SK-N-SH treated with all-trans-retinoic acid at 6 μM for 48 hours (cell line): ENCODE results near the gene SLC6A19.

ENCODE experiments used
- ATAC-seq: fragments of 200-7000 bp; cut with Tn5 transposase; 3 replicates; pipeline ENCODE4 v1.9.1; 2020; ENCODE audit warnings: mild to moderate bottlenecking, moderate library complexity
- ARNTL ChIP-seq: fragments of 450-650 bp; formaldehyde crosslinking; IDR thresholded peaks from 2 replicates; pipeline ENCODE4 v1.5.0; 2020; ENCODE audit warnings: low read depth, mild to moderate bottlenecking, moderate library complexity, borderline replicate concordance
- BACH2 ChIP-seq: fragments of 250-450 bp; sonication (Bioruptor Pico); IDR thresholded peaks from 2 replicates; pipeline ENCODE4 v1.9.0; 2021; ENCODE audit warnings: mild to moderate bottlenecking, borderline replicate concordance
- CSDC2 ChIP-seq: fragments of 250-450 bp; sonication (Bioruptor Pico); IDR thresholded peaks from 2 replicates; pipeline ENCODE4 v1.5.0; 2020; ENCODE audit warnings: mild to moderate bottlenecking, moderate library complexity
- CSRNP3 ChIP-seq: fragments of 250-450 bp; sonication (Bioruptor Pico); IDR thresholded peaks from 2 replicates; pipeline ENCODE4 v1.5.1; 2021; ENCODE audit warnings: mild to moderate bottlenecking, moderate library complexity
- ESRRG ChIP-seq: fragments of 250-450 bp; sonication (Bioruptor Pico); IDR thresholded peaks from 2 replicates; pipeline ENCODE4 v1.6.1; 2021; ENCODE audit warnings: mild to moderate bottlenecking
- GLIS3 ChIP-seq: fragments of 250-450 bp; sonication (Bioruptor Pico); IDR thresholded peaks from 2 replicates; pipeline ENCODE4 v1.5.0; 2020; ENCODE audit warnings: mild to moderate bottlenecking, moderate library complexity
- ISL1 ChIP-seq: fragments of 250-450 bp; sonication (Bioruptor Pico); IDR thresholded peaks from 2 replicates; pipeline ENCODE4 v2.1.2; 2022; ENCODE audit warnings: mild to moderate bottlenecking, moderate library complexity
- PPARA ChIP-seq: fragments of 250-450 bp; sonication (Bioruptor Pico); IDR thresholded peaks from 2 replicates; pipeline ENCODE4 v1.5.0; 2020; ENCODE audit warnings: mild to moderate bottlenecking, borderline replicate concordance
- RARB ChIP-seq: fragments of 250-450 bp; sonication (Bioruptor Pico); IDR thresholded peaks from 2 replicates; pipeline ENCODE4 v1.8.0; 2021; ENCODE audit warnings: mild to moderate bottlenecking, moderate library complexity
- SNAI2 ChIP-seq: fragments of 250-450 bp; sonication (Bioruptor Pico); IDR thresholded peaks from 2 replicates; pipeline ENCODE4 v1.5.0; 2020; ENCODE audit warnings: mild to moderate bottlenecking, moderate library complexity
- TCF4 ChIP-seq: fragments of 250-450 bp; sonication (Bioruptor Pico); IDR thresholded peaks from 2 replicates; pipeline ENCODE4 v1.8.0; 2021; ENCODE audit warnings: mild to moderate bottlenecking, moderate library complexity, borderline replicate concordance
- TOX ChIP-seq: fragments of 250-450 bp; sonication (Bioruptor Pico); IDR thresholded peaks from 2 replicates; pipeline ENCODE4 v1.8.0; 2021; ENCODE audit warnings: mild to moderate bottlenecking, moderate library complexity, borderline replicate concordance
- TSHZ2 ChIP-seq: fragments of 250-450 bp; sonication (Bioruptor Pico); IDR thresholded peaks from 2 replicates; pipeline ENCODE4 v1.5.0; 2020; ENCODE audit warnings: mild to moderate bottlenecking, moderate library complexity
- ZC3H10 ChIP-seq: fragments of 250-450 bp; sonication (Bioruptor Pico); IDR thresholded peaks from 2 replicates; pipeline ENCODE4 v1.5.1; 2021; ENCODE audit warnings: mild to moderate bottlenecking, moderate library complexity
- ZFP3 ChIP-seq: fragments of 250-450 bp; sonication (Bioruptor Pico); IDR thresholded peaks from 2 replicates; pipeline ENCODE4 v1.5.0; 2020; ENCODE audit warnings: mild to moderate bottlenecking, moderate library complexity
- ZFP30 ChIP-seq: fragments of 450-650 bp; formaldehyde crosslinking; IDR thresholded peaks from 2 replicates; pipeline ENCODE4 v1.5.0; 2022; ENCODE audit warnings: mild to moderate bottlenecking, moderate library complexity
- ZNF565 ChIP-seq: fragments of 450-650 bp; formaldehyde crosslinking; conservative IDR thresholded peaks from 2 replicates; pipeline ENCODE4 v1.5.0; 2020; ENCODE audit warnings: low read depth, mild to moderate bottlenecking, moderate library complexity
- ZNF70 ChIP-seq: fragments of 450-650 bp; formaldehyde crosslinking; IDR thresholded peaks from 2 replicates; pipeline ENCODE4 v1.5.0; 2020; ENCODE audit warnings: mild to moderate bottlenecking, moderate library complexity
- ZNF8 ChIP-seq: fragments of 450-650 bp; formaldehyde crosslinking; IDR thresholded peaks from 2 replicates; pipeline ENCODE4 v1.5.0; 2020; ENCODE audit warnings: mild to moderate bottlenecking, moderate library complexity
- TF ChIP-seq, protein P1 (sequence below): fragments of 250-450 bp; sonication (Bioruptor Pico); IDR thresholded peaks from 2 replicates; pipeline ENCODE4 v1.8.0; 2020; ENCODE audit warnings: mild to moderate bottlenecking, moderate library complexity, borderline replicate concordance
- TF ChIP-seq, protein P2 (sequence below): fragments of 250-450 bp; sonication (Bioruptor Pico); IDR thresholded peaks from 2 replicates; pipeline ENCODE4 v1.5.1; 2020; ENCODE audit warnings: low read depth, mild to moderate bottlenecking, moderate library complexity
- TF ChIP-seq, protein P3 (sequence below): fragments of 250-450 bp; sonication (Bioruptor Pico); IDR thresholded peaks from 2 replicates; pipeline ENCODE4 v1.8.0; 2021; ENCODE audit warnings: low read depth, mild to moderate bottlenecking, moderate library complexity, borderline replicate concordance

Gene SLC6A19

GRCh38 chr5:1239505-1240251 is 38.3 kb downstream of the SLC6A19 start:
- TF ChIP-seq TCF4 (CRISPR knock-in tag) (no peak), CSRNP3 (no peak), ARNTL (CRISPR knock-in tag) (no peak), ZNF70 (CRISPR knock-in tag) (no peak), GLIS3 (no peak), ZNF565 (CRISPR knock-in tag) (no peak), ISL1 (CRISPR knock-in tag) (no peak), PPARA (CRISPR knock-in tag) (no peak), ZFP30 (no peak), TOX (CRISPR knock-in tag) (no peak), CSDC2 (CRISPR knock-in tag) (no peak), SNAI2 (CRISPR knock-in tag) (no peak), ZNF8 (CRISPR knock-in tag) (no peak), RARB (CRISPR knock-in tag) (no peak), ZFP3 (CRISPR knock-in tag) (no peak), ESRRG (CRISPR knock-in tag) (no peak)
- TF ChIP-seq, protein P1, sequence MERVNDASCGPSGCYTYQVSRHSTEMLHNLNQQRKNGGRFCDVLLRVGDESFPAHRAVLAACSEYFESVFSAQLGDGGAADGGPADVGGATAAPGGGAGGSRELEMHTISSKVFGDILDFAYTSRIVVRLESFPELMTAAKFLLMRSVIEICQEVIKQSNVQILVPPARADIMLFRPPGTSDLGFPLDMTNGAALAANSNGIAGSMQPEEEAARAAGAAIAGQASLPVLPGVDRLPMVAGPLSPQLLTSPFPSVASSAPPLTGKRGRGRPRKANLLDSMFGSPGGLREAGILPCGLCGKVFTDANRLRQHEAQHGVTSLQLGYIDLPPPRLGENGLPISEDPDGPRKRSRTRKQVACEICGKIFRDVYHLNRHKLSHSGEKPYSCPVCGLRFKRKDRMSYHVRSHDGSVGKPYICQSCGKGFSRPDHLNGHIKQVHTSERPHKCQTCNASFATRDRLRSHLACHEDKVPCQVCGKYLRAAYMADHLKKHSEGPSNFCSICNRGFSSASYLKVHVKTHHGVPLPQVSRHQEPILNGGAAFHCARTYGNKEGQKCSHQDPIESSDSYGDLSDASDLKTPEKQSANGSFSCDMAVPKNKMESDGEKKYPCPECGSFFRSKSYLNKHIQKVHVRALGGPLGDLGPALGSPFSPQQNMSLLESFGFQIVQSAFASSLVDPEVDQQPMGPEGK (CRISPR knock-in tag): no peak
- TF ChIP-seq, protein P2, sequence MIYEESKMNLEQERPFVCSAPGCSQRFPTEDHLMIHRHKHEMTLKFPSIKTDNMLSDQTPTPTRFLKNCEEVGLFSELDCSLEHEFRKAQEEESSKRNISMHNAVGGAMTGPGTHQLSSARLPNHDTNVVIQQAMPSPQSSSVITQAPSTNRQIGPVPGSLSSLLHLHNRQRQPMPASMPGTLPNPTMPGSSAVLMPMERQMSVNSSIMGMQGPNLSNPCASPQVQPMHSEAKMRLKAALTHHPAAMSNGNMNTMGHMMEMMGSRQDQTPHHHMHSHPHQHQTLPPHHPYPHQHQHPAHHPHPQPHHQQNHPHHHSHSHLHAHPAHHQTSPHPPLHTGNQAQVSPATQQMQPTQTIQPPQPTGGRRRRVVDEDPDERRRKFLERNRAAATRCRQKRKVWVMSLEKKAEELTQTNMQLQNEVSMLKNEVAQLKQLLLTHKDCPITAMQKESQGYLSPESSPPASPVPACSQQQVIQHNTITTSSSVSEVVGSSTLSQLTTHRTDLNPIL (CRISPR knock-in tag): no peak
- TF ChIP-seq, protein P3, sequence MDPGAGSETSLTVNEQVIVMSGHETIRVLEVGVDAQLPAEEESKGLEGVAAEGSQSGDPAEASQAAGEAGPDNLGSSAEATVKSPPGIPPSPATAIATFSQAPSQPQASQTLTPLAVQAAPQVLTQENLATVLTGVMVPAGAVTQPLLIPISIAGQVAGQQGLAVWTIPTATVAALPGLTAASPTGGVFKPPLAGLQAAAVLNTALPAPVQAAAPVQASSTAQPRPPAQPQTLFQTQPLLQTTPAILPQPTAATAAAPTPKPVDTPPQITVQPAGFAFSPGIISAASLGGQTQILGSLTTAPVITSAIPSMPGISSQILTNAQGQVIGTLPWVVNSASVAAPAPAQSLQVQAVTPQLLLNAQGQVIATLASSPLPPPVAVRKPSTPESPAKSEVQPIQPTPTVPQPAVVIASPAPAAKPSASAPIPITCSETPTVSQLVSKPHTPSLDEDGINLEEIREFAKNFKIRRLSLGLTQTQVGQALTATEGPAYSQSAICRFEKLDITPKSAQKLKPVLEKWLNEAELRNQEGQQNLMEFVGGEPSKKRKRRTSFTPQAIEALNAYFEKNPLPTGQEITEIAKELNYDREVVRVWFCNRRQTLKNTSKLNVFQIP: no peak
- ATAC-seq: no peak

DNA sequence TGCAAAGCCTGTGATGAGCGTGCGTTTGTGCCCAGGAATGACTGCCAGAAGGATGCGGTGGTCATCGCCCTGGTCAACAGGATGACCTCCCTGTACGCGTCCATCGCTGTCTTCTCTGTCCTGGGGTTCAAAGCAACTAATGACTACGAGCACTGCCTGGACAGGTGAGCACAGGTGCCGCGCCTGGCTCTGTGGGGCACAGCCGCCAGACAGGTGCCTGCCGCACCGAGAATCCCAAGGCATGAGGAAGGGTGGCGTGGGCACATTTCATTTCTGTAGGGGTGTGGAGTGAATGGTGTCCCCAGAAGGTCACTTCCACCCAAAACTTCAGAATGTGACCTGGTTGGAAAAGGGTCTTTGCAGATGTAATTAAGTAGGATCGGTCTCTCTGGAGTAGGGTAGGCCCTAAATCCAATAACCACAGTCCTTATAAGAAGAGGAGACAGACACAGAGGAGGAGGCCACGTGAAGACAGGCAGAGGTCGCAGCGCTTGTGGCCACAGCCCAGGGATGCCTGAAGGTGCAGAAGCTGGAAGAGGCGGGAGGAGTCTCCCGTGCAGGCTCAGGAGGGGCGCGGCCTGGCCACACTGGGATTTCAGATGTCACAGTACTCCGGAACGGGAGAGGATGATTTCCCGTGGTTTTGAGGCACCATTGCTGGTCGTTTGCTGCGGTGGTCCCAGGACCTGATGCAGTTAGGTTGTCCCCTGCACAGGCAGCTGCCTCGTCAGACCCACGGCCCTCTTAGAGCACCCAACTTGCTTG is 39.3 kb downstream of the SLC6A19 start:
- ATAC-seq: no peak
- TF ChIP-seq TOX (CRISPR knock-in tag) (no peak), TSHZ2 (CRISPR knock-in tag) (no peak), ZFP30 (no peak), BACH2 (CRISPR knock-in tag) (no peak), ISL1 (CRISPR knock-in tag) (no peak), ZNF565 (CRISPR knock-in tag) (no peak), CSDC2 (CRISPR knock-in tag) (no peak), SNAI2 (CRISPR knock-in tag) (no peak), ZNF8 (CRISPR knock-in tag) (no peak), ARNTL (CRISPR knock-in tag) (no peak), ZC3H10 (CRISPR knock-in tag) (no peak), ZFP3 (CRISPR knock-in tag) (no peak), GLIS3 (no peak), RARB (CRISPR knock-in tag) (no peak), TCF4 (CRISPR knock-in tag) (no peak)
- TF ChIP-seq, protein P1 (CRISPR knock-in tag): no peak
- TF ChIP-seq, protein P2 (CRISPR knock-in tag): no peak
- TF ChIP-seq, protein P3: no peak
